OCI-M2 (cell line): ENCODE results near the gene TEAD1.

ENCODE experiments used
- DNase-seq: peaks from one replicate; lab custom pipeline; 2025; ENCODE audit not compliant: unreplicated experiment; lab: John Stamatoyannopoulos, UW

Gene TEAD1

GRCh38 chr11:12673924-12674570 lies at the start of gene TEAD1:
Gene TEAD1, plus strand, starts transcription at chr11:12674421.
- DNase-seq: no peak

DNA sequence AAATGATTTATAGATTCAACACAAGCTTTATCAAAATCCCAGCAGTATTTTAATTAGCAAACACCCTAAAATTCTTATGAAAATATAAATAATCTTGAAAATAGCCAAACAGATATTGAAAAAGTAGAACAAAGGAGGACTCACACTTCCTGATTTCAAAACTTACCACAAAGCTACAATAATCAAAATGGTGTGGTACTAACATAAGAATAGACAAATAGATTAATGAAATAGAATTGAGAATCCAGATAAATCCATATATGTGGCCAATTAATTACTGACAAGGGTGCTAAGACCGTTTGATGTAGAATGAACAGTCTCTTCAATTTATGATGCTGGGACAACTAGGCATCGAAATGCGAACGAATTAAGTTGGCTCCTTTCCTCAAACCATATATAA lies 49.6 kb upstream of the TEAD1 start:
- DNase-seq: no peak

- DNase-seq: no peak
Observed at GRCh38 chr11:12625438-12626071, 48.7 kb upstream of the TEAD1 start.

DNA sequence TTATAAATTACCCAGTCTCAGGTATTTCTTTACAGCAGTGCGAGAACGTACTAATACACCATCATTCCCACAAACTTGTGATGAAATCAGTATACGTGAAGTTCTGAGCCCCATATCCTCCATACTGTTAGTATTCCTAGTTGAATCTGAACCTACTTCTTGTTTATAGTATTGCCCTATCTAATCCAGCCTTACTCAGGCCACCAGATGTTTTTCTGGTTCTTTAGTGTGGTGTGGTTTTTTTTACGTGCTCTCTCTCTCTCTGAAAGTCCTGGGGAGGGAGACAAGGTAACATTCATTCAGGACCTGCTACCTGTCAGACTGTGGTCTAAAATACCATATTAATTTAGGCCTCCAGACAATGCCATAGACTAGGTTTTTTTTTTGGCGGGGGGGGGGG lies 47.6 kb upstream of the TEAD1 start:
- no peak for DNase-seq

GRCh38 chr11:12628314-12628713 lies 45.9 kb upstream of the TEAD1 start:
- no peak for DNase-seq

- DNase-seq: no peak
Observed at GRCh38 chr11:12629601-12630313, 44.5 kb upstream of the TEAD1 start.

- no peak for DNase-seq
Observed at GRCh38 chr11:12631651-12632050, 42.6 kb upstream of the TEAD1 start.

GRCh38 chr11:12634329-12634728 lies 39.9 kb upstream of the TEAD1 start:
- no peak for DNase-seq

DNA sequence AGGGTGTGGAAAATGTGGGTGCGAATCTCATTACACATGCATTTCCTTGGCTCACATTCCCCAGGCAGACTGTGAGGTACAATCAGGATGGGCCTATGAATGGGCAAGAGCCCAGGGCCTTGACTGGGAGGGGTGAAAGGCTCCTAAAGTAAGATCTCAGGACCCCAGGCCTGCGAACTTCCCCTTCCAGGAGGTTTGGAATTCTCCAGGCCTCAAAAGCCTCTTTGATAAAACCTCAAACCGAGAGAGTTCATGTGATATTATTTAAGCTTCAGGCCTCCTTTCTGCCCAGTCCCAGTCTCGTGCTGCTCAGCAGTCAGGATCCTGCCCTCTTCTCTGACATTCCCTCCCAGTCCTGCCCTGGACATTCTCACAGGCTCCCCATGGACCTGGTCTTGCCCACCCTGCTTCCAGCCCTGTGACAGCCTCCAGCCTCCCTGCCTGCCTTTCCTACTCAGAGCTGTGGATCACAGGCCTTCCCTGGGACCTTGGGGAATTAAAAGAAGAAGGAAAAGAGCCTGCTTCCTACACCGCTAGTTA lies 37.3 kb upstream of the TEAD1 start:
- no peak for DNase-seq

DNA sequence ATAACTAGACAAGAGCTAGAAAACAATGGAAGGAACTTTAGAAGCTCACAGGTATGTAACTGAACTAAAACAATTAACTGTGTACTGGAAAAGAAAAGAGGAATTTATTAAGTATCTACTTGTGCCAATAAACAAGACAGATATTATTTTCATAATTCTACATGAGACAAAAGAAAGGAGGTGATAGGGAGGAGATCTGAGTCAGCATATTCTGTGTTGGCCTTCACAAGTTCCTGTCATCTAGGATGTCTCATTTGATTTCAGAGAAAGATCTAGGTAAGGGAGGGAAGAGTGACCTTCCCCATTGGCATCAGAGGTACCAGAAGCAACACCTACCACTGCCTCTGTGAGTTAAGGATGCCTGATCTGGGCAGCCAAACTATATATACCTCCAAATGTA lies 34.8 kb upstream of the TEAD1 start:
- no peak for DNase-seq

DNA sequence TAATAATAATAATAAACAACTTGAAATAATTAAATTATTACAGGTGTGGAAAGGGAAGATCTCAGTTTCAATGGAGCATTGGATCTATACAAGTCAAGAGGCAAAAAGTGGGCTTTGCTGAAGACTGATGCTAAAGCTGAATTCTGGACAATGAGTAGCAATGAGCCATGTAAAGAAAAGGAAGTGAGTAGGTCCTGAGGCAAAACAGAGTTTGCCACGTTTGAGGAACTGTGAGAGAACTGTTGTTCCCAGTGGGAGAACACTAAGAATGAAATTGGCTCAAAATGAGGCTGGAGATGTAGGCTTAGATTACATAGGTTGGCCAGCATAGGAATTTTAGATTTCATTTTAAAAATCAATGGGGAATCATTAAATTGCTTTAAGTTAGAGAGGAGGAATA lies 33.9 kb upstream of the TEAD1 start:
- no peak for DNase-seq

DNA sequence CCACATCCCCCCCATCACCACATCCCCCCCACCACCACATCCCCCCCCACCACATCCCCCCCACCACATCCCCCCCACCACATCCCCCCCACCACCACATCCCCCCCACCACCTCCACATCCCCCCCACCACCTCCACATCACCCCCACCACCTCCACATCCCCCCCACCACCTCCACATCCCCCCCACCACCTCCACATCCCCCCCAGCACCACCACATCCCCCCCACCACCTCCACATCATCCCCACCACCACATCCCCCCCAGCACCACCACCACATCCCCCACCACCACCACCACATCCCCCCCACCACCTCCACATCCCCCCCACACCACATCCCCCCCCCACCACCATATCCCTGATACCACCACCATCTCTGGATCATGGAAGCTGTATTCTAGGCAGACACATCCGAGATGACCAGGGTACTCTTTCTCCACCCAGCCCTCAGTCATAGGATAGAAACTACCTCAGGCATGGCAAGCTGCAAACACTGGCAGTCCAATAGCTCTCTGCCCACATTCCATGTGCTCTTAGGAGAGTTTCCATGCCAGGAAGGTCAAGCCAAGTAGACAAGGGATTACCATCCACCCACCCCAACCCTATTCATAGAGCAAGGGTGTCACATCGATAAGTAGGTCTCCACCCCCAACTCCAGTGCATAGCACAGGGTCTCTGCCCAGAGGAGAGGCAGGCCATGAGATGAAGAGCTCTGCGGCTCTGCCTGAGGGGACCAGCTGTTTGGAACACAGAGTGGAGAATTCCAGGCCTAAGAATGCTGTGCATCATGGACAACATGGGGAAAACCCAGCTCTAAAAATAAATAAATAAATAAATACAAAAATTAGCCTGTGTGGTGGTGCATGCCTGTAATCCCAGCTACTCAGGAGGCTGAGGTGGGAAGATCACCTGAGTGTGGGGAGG lies 33.0 kb upstream of the TEAD1 start:
- no peak for DNase-seq

- no peak for DNase-seq
Observed at GRCh38 chr11:12642040-12642439, 32.2 kb upstream of the TEAD1 start.

DNA sequence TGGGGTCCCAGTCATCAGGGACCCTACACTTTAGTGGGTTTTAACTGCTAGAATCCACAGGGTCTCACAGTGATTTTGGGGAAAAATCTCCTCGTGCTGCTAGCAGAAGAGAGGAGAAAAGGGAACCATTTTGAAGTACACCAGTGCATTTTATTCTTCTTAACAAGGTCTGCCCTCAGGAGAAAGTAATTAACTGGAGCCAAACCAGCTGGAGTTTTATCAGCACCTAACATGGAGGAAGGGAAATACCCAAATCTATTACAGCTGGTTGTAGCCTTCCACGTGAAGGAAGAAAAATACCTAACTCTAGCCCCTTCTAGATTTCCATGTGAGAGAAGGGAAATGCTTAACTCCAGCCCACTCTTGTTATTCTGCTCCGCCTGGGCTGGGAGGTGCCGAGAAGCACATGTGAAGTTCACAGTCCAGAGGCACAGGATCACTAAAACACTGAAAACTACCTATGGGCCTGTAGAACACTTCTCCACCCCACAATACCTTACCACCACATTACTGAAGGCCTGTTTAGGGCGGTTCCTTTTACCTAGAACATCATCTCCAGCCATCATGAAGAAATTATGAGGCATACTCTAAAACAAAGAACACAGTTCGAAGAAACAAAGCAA lies 31.3 kb upstream of the TEAD1 start:
- no peak for DNase-seq

GRCh38 chr11:12646478-12646877 lies 27.7 kb upstream of the TEAD1 start:
- no peak for DNase-seq

GRCh38 chr11:12653729-12654128 lies 20.5 kb upstream of the TEAD1 start:
- no peak for DNase-seq

DNA sequence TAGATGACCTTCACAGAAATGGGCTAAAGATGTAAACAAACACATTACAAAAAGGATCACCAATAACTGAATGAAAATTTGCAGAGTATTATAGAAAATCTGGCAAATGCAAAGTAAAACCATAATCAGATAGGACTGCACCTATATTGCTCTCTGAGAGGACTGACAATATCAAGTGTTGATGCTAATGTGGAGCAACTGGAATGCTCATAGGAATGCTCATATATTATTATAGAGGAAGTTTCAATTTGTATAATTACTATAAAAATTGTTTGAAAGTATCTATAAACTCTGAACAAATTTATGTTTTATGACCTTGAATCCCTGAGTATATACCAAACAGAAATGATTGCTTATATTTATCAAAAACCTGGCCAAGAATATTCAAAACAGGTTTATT lies 18.4 kb upstream of the TEAD1 start:
- no peak for DNase-seq

- no peak for DNase-seq
Observed at GRCh38 chr11:12657336-12657735, 16.9 kb upstream of the TEAD1 start.

GRCh38 chr11:12657981-12658380 lies 16.2 kb upstream of the TEAD1 start:
- no peak for DNase-seq

DNA sequence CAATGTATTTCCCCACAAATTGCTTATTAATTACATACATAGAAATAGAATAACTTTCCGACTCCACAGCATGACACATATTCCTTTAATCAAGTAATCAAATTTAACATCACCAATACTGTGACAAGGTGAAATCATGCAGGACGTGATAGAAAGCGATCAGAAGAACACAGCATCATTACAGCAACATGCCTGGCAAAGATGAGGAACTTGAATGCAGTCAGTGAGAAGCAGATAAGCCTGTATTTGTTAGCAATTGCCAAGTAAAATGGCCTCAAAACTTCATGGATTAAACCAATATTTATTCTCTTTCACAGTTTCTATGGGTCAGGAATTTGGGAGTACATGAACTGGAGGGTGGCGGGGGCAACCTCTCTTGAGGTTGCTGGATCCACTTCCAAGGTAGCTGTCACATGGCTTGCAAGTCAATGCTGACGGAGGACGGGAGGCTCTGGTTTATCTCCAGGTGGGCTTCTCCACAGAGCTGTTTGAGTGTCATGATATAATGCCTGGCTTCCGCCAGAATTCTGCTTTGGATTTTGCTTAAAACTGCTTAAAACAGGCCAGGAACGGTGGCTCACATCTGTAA lies 12.0 kb upstream of the TEAD1 start:
- no peak for DNase-seq
